OCI-LY7 (cell line): ENCODE results near the gene MIOX.

Source experiments
- CTCF ChIP-seq: fragments of 200-600 bp; sonication (generic); conservative IDR thresholded peaks from 2 replicates; pipeline ENCODE4 v1.5.1; 2014; ENCODE audit warnings: mild to moderate bottlenecking, antibody characterized with exemption, low read length, moderate library complexity, mixed read lengths
- EZH2phosphoT487 ChIP-seq: fragments of 200-600 bp; sonication (generic); IDR thresholded peaks from 2 replicates; pipeline ENCODE4 v1.6.1; 2018; ENCODE audit warnings: low read depth, borderline replicate concordance, mild to moderate bottlenecking, mixed run types, antibody characterized with exemption, low read length, moderate library complexity, mixed read lengths

GRCh38 chr22:50467773-50468440, 18.8 kb upstream of the MIOX start:
- TF ChIP-seq CTCF (no peak), EZH2phosphoT487 (no peak)
